ENCODE results near the gene SETMAR. TPM values are rescaled to one million over a fixed set of nuclear protein-coding genes. Genes with fewer than 3 reads are reported as not detected.
"Not testable (repeated sequence)": the region's sequence is repeated elsewhere in the genome, so short reads cannot be mapped to it uniquely, and the experiment has no call there.

The SETMAR gene
- total RNA-seq, 2 donors from 2014 or later = 7.4 to 9.6 TPM

- H3K27me3 Mint-ChIP-seq = no peaks in the 10 kb centered on the region
- H3K4me3 Mint-ChIP-seq = no peak overlapping the region
- H3K4me1 Mint-ChIP-seq = peaks cover 3% of the 10 kb centered on the region
- ATAC-seq (no peak), DNase-seq (no peak)
- no peak overlapping the region for H3K27ac Mint-ChIP-seq
- H3K9me3 ChIP-seq (ENCODE audit: control insufficient read depth, low read length, poor library complexity, severe bottlenecking) = no peaks in the 10 kb centered on the region
- peaks cover 3% of the 10 kb centered on the region for H3K36me3 Mint-ChIP-seq (ENCODE audit: low read depth)
Observed at GRCh38 chr3:4297486-4297885, 5.7 kb upstream of the SETMAR start.

DNA sequence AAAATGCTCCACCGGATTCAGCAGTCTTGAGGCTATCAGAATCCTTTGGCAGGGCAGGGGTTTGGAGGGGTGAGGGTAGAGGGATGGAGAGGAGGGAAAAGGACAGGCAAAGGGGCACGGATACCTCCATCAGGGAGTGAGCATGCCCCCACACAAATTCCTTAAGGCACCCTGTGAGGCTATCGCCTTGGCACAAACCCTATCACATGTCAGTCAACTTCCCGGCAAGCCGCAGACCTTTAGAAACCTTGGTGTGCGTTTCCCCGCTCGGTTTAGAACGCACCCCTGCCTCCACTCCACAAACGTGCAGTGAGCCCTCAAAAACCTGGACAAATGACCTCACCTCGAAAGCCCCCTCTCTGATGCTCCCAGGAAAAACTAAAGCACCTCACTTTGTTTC, 422 bp upstream of the SETMAR start:
- peak overlapping the region; percentile 90 for H3K27ac Mint-ChIP-seq
- H3K27me3 Mint-ChIP-seq = no peaks in the 10 kb centered on the region
- H3K4me1 Mint-ChIP-seq = peaks cover 7% of the 10 kb centered on the region
- no peaks in the 10 kb centered on the region for H3K9me3 ChIP-seq (ENCODE audit: control insufficient read depth, low read length, poor library complexity, severe bottlenecking)
- H3K36me3 Mint-ChIP-seq (ENCODE audit: low read depth) = peaks cover 3% of the 10 kb centered on the region
- DNase-seq = no peak
- H3K4me3 Mint-ChIP-seq = peak overlapping the region; percentile 93
- ATAC-seq = no peak

GRCh38 chr3:4305210-4305609, 2.0 kb downstream of the SETMAR start:
- not testable (repeated sequence) for H3K36me3 Mint-ChIP-seq (ENCODE audit: low read depth)

GRCh38 chr3:4306091-4306490, 2.9 kb downstream of the SETMAR start:
- peaks cover 1% of the 10 kb centered on the region for H3K36me3 Mint-ChIP-seq (ENCODE audit: low read depth)
- H3K27me3 Mint-ChIP-seq = no peaks in the 10 kb centered on the region
- no peaks in the 10 kb centered on the region for H3K9me3 ChIP-seq (ENCODE audit: control insufficient read depth, low read length, poor library complexity, severe bottlenecking)
- no peak overlapping the region for H3K27ac Mint-ChIP-seq
- peaks cover 14% of the 10 kb centered on the region for H3K4me1 Mint-ChIP-seq
- DNase-seq = no peak
- H3K4me3 Mint-ChIP-seq = no peak overlapping the region
- ATAC-seq = no peak

More at GRCh38 chr3:4305210-4305609, 2.0 kb downstream of the SETMAR start:
- H3K27me3 Mint-ChIP-seq; ATAC-seq; DNase-seq; H3K9me3 ChIP-seq (ENCODE audit: control insufficient read depth, low read length, poor library complexity, severe bottlenecking); H3K4me3 Mint-ChIP-seq: not testable (repeated sequence)
- peak overlapping the region; percentile 4 for H3K27ac Mint-ChIP-seq
- peaks cover 12% of the 10 kb centered on the region for H3K4me1 Mint-ChIP-seq

GRCh38 chr3:4306860-4307259, 3.7 kb downstream of the SETMAR start:
- no peaks in the 10 kb centered on the region for H3K27me3 Mint-ChIP-seq
- H3K9me3 ChIP-seq (ENCODE audit: control insufficient read depth, low read length, poor library complexity, severe bottlenecking) = no peaks in the 10 kb centered on the region
- peaks cover 4% of the 10 kb centered on the region for H3K36me3 Mint-ChIP-seq (ENCODE audit: low read depth)
- peaks cover 16% of the 10 kb centered on the region for H3K4me1 Mint-ChIP-seq
- ATAC-seq (no peak), DNase-seq (no peak)
- no peak overlapping the region for H3K27ac Mint-ChIP-seq
- H3K4me3 Mint-ChIP-seq = no peak overlapping the region

GRCh38 chr3:4309491-4310128, 6.4 kb downstream of the SETMAR start:
- Mint-ChIP-seq H3K27me3 (no peaks in the 10 kb centered on the region), H3K36me3 (ENCODE audit: low read depth) (peaks cover 7% of the 10 kb centered on the region), H3K4me1 (peaks cover 11% of the 10 kb centered on the region), H3K4me3 (no peak overlapping the region), H3K27ac (no peak overlapping the region)
- H3K9me3 ChIP-seq (ENCODE audit: control insufficient read depth, low read length, poor library complexity, severe bottlenecking) = no peaks in the 10 kb centered on the region
- no peak for DNase-seq
- ATAC-seq = no peak

GRCh38 chr3:4310971-4311370, 7.8 kb downstream of the SETMAR start:
- Mint-ChIP-seq H3K27me3 (no peaks in the 10 kb centered on the region), H3K4me1 (peaks cover 11% of the 10 kb centered on the region), H3K27ac (no peak overlapping the region), H3K4me3 (no peak overlapping the region), H3K36me3 (ENCODE audit: low read depth) (peaks cover 7% of the 10 kb centered on the region)
- H3K9me3 ChIP-seq (ENCODE audit: control insufficient read depth, low read length, poor library complexity, severe bottlenecking) = no peaks in the 10 kb centered on the region
- no peak for ATAC-seq
- DNase-seq = no peak

DNA sequence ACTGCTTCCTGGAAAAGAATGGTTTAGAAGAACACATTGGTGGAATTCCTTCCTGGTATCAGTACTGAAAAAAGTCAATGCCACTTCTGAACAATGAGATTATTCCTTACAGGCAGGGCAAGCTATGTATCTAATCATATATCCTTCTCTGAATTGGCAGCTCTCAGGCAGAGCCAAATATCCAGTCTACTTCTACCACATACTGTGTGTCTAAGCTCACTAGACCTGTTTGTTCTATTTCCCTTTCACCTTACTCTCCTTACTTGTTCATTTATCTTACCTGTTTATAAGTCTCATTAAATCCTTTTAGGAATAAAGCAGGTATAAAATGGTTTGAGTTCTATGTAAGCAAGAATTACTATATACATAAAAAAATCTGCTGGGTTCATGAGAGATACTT, 8.3 kb downstream of the SETMAR start:
- H3K9me3 ChIP-seq (ENCODE audit: control insufficient read depth, low read length, poor library complexity, severe bottlenecking) = no peaks in the 10 kb centered on the region
- Mint-ChIP-seq H3K4me3 (no peak overlapping the region), H3K27me3 (no peaks in the 10 kb centered on the region), H3K4me1 (peaks cover 11% of the 10 kb centered on the region), H3K27ac (no peak overlapping the region), H3K36me3 (ENCODE audit: low read depth) (peaks cover 10% of the 10 kb centered on the region)
- ATAC-seq (no peak), DNase-seq (no peak)

- H3K9me3 ChIP-seq (ENCODE audit: control insufficient read depth, low read length, poor library complexity, severe bottlenecking) = no peaks in the 10 kb centered on the region
- H3K36me3 Mint-ChIP-seq (ENCODE audit: low read depth) = peaks cover 10% of the 10 kb centered on the region
- ATAC-seq = no peak
- H3K4me1 Mint-ChIP-seq = peaks cover 9% of the 10 kb centered on the region
- H3K27me3 Mint-ChIP-seq = no peaks in the 10 kb centered on the region
- DNase-seq = no peak
- no peak overlapping the region for H3K4me3 Mint-ChIP-seq
- no peak overlapping the region for H3K27ac Mint-ChIP-seq
Observed at GRCh38 chr3:4313606-4314293, 10.6 kb downstream of the SETMAR start.

- Mint-ChIP-seq H3K4me1 (peaks cover 7% of the 10 kb centered on the region), H3K27ac (no peak overlapping the region), H3K36me3 (ENCODE audit: low read depth) (peaks cover 10% of the 10 kb centered on the region), H3K27me3 (no peaks in the 10 kb centered on the region), H3K4me3 (no peak overlapping the region)
- H3K9me3 ChIP-seq (ENCODE audit: control insufficient read depth, low read length, poor library complexity, severe bottlenecking) = no peaks in the 10 kb centered on the region
- ATAC-seq (no peak), DNase-seq (no peak)
Observed at GRCh38 chr3:4314688-4315087, 11.5 kb downstream of the SETMAR start.

GRCh38 chr3:4320096-4320911, 17.1 kb downstream of the SETMAR start:
- peaks cover 3% of the 10 kb centered on the region for H3K36me3 Mint-ChIP-seq (ENCODE audit: low read depth)
- no peaks in the 10 kb centered on the region for H3K27me3 Mint-ChIP-seq
- peaks cover 3% of the 10 kb centered on the region for H3K4me1 Mint-ChIP-seq
- no peak overlapping the region for H3K4me3 Mint-ChIP-seq
- DNase-seq (no peak), ATAC-seq (no peak)
- no peak overlapping the region for H3K27ac Mint-ChIP-seq
- H3K9me3 ChIP-seq (ENCODE audit: control insufficient read depth, low read length, poor library complexity, severe bottlenecking) = no peaks in the 10 kb centered on the region

DNA sequence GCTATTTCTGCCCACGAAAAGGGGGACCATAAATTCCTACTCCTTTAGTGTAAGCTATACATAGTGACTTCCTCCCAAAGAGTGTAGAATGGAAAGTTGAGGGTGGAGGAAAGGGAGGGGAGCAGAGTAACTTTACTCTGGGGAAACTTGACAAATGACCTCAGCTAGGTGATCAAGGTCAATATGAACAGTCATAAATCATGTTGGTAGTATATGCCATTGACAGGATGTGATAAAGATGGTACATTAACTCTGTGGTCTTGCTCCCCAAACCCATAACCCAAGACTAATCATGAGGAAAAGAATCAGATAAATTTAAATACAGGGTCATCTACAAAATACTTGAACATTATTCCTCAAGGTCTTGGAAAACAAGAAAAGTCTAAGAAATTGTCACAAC, 18.6 kb downstream of the SETMAR start:
- DNase-seq (no peak), ATAC-seq (no peak)
- Mint-ChIP-seq H3K27ac (no peak overlapping the region), H3K27me3 (no peaks in the 10 kb centered on the region), H3K4me3 (no peak overlapping the region), H3K36me3 (ENCODE audit: low read depth) (no peaks in the 10 kb centered on the region), H3K4me1 (peaks cover 3% of the 10 kb centered on the region)
- no peaks in the 10 kb centered on the region for H3K9me3 ChIP-seq (ENCODE audit: control insufficient read depth, low read length, poor library complexity, severe bottlenecking)

GRCh38 chr3:4322635-4323034, 19.5 kb downstream of the SETMAR start:
- H3K4me1 Mint-ChIP-seq = peaks cover 3% of the 10 kb centered on the region
- no peak for DNase-seq
- ATAC-seq = no peak
- H3K9me3 ChIP-seq (ENCODE audit: control insufficient read depth, low read length, poor library complexity, severe bottlenecking) = no peaks in the 10 kb centered on the region
- H3K27me3 Mint-ChIP-seq = no peaks in the 10 kb centered on the region
- no peak overlapping the region for H3K27ac Mint-ChIP-seq
- no peak overlapping the region for H3K4me3 Mint-ChIP-seq
- H3K36me3 Mint-ChIP-seq (ENCODE audit: low read depth) = no peaks in the 10 kb centered on the region

Measured in T-helper 17 cell (primary cell).